HG03196 (cell line): ENCODE measurements around the gene ITGB1.
A peak's percentile ranks its signal among the peaks of the same experiment; 100 is the strongest.
"Not testable (repeated sequence)": the region's sequence is repeated elsewhere in the genome, so short reads cannot be mapped to it uniquely, and the experiment has no call there.

Experiments used
- ATAC-seq: cut with Tn5 transposase; IDR thresholded peaks from one replicate; pipeline ENCODE4 v1.9.1; 2021; ENCODE audit not compliant: unreplicated experiment

The ITGB1 gene

DNA sequence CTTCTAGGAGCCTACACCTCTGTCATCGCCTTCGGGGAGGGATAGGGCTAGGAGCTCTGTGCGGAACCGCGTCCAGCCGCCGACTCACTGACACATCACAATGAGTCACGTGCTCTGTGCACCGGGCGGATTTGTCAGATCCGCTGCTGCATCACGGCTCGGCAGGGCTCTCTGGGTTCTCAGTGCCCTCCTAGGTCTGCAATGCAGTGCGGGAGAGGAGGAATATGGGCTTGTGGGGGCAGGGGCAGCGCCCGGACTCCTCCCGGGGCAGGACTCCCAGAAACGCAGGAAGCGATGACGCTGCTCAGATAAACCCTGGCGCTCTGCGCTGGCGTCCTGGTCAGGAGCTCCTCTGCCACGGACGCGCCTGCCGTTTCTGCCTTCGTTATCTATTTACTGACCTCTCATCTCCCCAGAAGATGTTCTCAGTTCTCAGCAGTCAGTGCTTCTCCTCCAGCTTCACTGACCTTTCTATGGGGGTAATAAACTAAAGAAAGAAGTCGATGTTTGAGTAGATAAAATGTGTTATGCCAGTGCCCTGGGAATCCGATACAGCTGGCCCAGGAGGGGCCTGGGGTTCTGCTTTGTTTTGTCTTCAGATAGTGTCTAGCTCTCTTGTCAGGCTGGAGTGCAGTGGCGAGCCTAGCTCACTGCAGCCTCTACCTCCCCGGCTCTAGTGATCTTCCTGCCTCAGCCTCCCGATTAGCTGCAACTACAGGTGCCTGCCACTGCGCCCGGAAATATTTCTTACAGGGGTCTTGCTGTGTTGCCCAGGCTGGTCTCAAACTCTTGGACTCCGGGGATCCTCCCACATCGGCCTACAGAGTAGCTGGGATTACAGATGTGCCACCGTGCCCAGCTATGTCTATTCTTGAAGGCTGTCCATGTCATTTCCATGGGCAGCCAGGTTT is 22.8 kb upstream of the ITGB1 start:
- peak; percentile 94 for ATAC-seq

DNA sequence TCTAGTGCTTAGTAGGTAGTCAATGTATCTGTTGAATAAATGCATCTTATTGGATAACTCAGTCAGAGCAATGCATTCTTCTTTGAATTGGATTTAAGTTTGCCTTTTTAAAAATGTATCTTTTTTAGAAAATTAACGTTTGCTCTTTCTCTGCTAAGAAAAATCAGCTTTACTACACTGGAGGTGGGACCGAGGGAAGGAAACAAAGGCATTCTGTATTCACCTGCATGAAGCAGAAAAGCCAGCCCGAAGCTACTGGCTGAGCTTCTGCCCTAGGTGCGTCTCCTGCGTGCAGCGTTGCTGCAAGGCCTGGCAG is 22.2 kb upstream of the ITGB1 start:
- ATAC-seq, result no peak

DNA sequence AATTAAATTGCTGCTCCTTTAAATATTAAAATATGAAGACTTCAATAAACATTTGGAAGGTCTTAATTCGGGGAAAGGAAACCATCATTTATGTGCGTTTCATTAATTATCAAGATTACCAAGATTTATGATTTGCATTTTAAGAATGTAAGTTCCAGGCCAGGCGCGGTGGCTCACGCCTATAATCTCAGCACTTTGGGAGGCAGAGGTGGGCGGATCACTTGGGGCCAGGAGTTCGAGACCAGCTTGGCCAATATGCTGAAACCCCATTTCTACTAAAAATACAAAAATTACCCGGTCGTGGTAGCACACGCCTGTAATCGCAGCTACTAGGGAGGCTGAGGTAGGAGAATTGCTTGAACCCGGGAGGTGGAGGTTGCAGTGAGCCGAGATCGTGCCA is 21.7 kb upstream of the ITGB1 start:
- not testable (repeated sequence) for ATAC-seq

DNA sequence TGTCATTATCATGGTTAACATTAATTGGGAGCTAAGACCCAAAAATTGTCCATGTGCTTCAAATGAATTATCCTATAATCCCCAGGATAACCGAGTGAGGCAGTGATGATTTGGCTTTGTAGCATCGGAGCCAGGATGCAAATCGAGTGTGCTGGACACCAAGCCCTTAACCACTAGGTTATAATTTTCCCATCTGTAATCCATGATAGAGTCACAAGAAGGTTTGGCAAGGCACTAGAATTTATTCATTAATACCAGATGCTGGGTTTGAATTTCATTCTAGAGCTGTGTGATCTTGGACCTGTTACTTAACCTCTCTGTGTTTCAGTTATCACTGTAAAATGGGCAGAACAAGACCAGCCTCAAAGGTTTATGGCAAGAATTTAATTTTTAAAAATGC is 21.0 kb upstream of the ITGB1 start:
- ATAC-seq, result no peak

DNA sequence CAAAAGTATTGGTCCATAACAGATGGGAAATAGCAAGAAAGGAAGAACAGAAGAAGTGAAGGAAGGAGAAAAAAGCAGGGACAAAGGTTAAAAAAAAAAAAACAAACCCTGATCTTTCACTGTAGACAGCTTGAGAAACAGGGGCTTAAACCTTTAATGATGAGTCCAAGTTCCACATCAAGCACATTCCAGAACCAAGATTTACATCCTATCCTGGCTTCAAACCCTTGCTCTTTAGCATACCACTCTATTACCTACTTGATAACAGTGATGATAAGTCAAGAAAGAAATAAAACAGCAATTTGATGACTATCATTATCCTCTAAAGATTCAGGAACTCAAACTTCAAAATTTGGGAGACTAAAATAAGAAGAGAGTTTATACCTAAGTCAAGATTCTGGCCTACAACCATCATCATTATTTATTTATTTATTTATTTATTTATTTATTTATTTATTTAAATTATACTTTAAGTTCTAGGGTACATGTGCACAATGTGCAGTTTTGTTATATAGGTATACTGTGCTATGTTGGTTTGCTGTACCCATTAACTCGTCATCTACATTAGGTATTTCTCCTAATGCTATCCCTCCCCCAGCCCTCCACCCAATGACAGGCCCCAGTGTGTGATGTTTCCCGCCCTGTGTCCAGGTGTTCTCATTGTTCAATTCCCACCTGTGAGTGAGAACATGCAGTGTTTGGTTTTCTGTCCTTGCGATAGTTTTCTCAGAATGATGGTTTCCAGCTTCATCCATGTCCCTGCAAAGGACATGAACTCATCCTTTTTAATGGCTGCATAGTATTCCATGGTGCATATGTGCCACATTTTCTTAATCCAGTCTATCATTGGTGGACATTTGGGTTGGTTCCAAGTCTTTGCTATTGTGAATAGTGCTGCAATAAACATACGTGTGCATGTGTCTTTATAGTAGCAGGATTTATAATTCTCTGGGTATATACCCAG is 20.1 kb upstream of the ITGB1 start:
- ATAC-seq, result not testable (repeated sequence)

DNA sequence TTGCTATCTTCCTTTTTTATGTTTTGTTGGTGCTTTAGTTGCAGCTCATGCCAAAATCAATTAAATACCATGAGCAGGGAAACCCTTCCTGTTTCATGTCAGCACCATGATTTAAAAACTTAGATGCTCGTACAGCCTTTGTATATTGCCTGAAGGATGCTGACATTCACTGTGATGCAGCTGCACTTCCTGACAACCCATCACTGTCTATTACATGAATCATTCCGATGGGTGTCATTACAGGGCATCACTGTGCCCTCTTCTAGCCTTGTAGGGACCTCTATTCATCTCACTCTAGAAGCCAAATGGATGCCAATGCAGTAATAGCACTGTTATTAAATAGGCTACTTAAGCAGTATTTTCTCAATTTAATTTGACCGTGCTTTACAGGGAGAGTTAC is 18.3 kb upstream of the ITGB1 start:
- ATAC-seq, result no peak

DNA sequence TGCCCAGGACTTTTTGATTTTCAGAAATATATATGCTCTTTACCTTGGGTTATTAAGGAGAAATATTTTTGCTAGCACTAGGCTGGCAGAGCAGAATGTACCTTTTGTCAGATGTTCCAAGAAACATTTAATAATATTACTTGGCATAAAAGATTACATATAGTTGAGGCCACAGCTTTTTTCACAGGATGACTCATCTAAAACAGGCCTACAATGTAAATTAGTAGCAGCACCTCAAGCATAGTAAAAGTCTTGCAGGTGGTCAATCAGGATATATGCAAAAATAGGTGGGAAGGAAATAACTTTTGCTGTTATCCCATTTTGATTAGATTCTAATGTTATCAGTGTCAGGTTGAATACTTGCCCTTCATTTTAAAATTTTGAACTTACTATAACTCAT is 14.9 kb upstream of the ITGB1 start:
- no peak for ATAC-seq

DNA sequence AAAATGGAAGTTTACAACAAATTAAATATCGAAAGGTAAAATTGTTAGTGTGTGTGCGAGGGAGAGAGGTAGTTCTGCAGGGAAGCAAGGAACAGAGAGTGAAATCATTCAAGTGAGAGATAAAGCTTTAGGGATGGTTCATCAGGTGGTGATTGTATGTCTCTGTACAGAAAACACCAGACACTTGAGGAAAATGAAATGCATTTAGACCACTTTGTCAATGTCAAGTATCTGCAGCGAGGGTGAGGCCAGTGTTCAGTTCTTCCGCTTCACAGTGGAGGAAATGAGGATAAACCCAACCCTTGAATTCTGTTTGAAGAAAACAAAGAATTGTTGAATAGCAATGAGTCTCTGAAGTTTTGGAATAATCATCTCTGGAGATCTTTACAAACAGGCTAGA is 14.4 kb upstream of the ITGB1 start:
- ATAC-seq, result no peak

DNA sequence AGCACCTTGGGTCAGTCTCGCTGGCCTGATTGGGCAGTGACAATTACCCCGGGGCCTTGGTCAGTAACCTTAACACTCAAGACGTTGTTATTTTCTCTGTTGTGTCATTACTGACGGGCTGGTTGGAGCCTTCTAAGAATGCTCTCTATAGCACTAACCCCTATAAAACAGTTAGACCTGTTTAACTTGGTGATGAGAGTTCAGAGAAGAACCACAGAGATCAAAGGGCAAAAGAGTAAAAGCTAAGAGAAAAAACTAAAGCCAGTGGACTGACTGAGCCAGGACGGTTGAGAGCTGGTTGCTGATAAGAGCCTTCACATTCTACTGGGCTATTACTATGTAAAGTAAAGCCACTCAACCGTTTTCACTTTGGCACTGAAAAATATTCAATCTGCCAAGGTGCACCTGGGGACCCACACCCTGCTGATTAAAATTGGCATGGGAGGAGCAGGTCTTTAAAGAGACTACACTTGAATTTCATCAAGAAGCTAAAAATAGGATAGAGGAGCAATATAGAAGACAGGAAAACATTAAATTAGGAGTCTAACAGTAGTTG is 13.6 kb upstream of the ITGB1 start:
- ATAC-seq, result no peak

DNA sequence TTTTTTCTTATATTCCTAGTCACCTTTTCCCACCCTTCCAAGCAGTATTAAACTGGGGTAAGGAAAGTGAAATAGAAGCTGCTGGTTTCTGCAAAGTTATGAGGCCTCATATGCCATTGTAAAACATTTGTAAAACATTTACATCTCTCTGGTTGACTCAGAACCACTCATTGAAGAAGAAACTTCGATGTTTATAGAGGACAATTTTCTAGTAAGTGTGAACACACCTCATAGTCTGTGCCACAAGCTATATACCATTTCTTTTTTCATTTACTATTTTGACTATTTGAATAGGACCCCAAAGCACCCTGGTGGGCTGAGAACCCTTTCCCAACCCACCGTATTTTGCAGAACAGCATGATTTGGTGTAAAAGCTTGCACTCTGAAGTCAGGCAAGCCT is 12.9 kb upstream of the ITGB1 start:
- ATAC-seq, result no peak

DNA sequence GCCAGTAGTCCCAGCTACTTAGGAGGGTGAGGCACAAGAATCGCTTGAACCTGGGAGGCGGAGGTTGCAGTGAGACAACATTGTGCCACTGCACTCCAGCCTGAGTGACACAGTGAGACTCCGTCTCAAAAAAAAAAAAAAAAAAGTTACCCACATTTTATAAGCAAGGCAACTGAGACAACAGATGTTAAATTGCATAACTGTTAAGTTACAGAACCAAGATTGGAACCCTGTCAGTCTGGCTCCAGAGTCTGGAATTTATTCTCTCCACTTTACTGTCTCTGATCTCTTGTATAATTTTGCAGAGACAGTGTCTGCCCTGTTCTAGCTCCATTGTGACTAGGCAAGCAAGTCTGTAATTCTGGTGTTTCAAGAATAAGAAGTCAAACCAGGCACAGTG is 6.2 kb upstream of the ITGB1 start:
- ATAC-seq, result no peak

DNA sequence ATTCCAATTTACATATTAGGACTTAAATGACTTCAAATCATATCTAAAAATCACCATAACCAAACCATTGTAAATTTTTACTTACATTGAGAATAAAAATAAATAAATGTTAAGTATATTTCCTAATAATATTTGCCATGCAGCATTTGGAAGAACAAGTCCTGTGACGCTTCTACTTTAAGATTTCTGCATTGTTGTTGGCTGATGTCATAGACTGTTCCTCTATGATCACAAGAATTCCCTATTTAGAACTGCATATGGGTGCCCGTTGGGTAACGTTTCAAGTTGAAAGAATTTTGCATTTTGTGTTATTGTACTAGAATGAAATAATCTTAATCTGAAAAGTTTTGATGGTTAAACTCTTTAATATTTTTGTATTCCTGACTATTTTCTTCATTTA is 5.1 kb upstream of the ITGB1 start:
- ATAC-seq, result no peak

DNA sequence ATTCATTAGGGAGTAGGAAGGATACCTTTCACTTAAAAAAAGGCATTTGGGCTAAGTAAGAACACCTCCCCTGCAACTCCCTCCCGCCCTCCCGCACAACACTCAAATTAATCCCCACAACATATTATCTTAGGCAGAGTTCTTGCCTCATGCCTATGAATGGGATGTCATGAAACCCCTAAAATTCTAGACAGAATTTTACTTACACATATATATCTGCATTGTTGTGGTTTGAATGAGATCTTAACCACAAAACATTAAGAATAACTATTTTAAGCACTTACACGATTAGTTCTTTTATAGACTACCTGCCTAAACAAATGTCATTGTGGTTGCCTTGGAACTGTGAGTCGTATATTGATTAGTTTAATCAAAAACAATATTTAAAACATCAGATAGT is 4.5 kb upstream of the ITGB1 start:
- ATAC-seq, result no peak

DNA sequence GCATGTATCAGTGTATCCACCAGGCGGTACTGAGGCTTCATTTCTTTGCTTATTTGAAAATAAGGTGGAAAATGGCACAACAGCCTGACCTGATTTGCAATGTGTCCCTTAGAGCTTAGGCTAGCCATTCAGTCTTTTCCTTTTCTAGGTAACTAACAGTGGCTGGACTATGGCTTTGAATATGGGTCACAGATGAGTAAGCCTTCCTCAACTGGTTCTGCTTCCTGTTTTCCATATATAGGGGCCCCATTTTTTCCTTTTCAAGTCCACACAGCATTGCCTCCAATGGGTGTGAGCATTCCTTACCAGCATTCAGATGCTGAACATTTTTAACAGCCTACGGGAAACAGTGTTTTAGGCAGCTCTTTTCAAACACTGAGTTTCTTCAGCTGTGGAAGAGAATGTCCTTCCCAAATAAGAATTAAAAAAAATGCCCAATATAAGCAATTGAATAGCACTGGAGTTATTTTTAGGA is 3.9 kb upstream of the ITGB1 start:
- ATAC-seq, result no peak

DNA sequence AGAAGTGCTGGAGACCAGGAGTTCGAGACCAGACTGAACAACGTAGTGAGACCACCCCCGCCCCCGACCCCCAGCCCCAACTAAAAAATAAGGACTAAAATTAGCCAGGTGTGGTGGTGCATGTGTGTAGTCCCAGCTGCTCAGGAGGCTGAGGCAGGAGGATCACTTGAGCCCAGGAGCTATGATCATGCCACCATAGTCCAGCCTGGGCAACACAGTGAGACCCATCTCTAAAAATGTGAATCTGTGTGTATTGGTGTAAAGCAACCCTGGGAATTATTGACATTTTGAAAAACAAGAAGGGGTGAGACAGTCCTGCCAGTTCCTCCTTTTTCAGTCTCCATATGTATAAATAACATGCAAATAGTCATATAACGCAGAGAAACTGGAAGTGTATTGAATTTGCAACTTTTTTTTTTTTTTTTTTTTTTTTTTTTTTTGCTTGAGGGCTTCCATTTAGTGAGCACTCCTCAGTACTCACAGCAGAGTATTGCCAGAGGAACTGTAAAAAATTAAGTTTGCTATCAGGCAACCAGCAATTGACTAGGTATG is 3.4 kb upstream of the ITGB1 start:
- ATAC-seq, result no peak

DNA sequence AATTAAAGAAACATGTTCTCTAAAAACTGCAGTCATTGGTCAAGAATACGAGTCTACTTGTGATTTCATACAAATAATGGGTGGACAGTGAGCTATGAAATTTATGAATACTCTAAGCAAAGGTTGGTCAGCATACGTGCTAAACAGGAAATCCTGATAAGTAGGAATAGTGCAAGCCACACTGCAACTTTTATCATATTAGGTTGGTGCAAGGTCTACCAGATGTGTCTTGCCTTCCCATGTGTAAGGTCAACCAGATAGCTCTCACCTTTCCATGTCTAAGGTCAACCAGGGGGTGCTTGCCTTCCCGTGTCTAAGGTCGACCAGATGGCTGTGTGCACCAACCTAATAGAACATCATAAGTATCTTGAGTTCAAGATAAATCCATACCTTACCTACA is 2.0 kb upstream of the ITGB1 start:
- ATAC-seq, result no peak

DNA sequence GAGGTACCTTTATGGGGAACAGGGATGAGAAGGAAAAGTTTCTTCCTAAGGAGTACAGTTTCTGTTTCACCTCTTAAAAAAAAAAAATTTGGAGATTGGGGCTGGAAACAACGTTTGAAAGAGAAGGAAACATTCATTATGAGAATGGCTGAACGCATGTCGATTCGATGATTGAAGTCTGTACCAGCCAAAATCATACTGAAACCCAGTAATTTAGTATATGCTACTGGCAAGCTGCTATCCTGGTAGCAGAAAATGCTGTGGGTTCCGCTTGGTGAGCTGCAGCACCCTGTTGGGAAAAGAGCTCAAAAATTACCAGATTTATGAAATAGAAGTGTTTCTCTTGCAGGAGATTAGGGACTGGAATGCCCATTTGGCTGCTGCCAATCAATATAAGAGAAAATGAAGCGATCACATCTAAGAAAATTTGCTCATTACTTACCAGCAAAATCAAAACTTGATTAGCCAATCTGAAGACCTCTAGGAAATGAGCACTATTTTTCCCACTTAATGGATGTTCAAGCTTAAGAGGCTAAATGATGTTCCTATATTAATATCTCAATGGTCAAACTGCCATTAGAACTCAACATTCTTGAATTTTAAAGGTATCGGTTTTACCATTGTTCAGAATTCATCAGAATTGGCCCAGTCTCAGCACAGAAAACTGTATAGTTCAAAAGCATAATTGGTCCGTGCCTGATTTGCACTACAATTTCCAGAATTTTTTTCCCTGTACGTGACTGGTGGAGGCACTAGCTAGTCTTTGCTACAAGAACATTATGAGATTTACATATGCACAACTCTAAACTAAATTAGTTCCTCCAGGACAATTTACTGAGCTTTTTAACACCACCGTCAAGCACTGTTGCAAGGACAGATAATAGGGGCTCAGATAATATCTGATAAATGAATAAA is 1.2 kb upstream of the ITGB1 start:
- ATAC-seq, result no peak

DNA sequence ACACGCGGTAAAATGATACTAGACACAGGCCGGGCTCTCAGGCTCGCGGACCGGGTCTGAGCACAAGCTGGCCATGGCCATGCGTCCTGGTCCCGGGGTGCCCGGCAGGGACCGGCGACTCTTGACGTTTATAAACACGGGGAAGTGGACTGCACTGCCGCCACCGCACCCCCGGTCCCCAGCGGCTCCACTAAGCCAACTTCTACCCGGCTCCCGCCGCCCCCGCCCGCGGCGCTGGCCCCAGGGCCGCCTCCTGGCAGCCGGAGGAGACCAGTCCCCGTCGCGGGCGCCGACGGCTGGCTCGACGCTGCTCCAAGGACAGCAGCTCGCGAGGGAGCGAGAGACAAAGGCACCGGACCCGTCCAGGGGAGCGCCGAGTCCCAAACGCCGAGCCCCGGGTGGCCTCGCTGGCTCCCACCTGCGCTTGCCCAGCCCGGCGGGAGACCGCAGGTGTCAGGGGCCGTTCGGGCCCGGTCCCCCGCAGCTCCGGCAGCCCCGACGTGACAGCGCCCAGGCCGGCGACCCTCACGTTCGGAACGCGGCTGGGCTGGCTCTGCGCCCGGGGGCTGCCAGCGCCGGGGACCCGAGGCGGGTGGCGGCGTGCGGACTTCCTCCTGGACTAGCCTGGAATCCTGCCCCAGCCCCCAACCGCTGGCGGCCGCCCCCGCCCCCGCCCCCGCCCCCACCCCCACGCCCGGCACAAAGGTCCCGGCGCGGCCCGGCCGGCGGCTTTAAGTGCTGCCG is 517 bp downstream of the ITGB1 start:
- ATAC-seq, result peak; percentile 28

DNA sequence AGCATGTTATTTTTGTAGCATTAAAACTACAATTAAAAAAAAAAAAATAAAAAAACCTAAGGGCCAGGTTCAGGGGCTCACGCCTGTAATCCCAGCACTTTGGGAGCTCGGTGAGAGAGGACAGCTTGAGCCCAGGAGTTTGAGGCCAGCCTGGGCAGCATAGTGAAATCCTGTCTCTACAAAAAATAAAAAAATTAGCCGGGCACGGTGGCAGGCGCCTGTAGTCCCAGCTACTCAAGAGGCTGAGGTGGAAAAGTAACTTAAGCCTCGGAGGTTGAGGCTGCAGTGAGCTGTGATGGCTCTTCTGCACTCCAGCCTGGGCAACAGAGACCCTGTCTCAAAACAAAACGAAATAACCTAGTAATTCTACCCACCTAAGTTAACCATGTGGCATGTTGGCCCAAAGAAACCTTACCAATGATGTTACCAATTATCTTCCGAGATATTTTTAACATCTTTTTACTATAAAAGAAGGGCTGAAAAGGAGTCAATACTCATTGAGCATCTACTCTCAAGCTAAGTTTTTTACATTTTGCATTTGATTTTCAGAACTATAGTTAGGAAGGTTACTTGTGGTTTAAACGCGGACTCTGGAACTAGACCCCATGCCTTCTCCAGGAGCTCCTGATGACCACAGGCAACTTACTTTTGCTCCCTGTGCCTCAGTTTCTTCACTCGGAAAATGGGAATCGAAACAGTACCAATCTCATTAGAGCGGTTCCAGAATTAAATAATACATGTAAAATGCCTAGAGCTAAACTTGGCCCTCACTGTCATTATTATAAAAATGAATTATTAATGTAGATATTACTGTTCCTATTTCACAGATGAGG is 1.4 kb downstream of the ITGB1 start:
- no peak for ATAC-seq
